Measurements from ENCODE around the gene NDST1. TPM values are rescaled to one million over a fixed set of nuclear protein-coding genes. Genes with fewer than 3 reads are reported as not detected.

The NDST1 gene
- total RNA-seq, 1 donor from 2014 or later: 228 TPM

- no peak for DNase-seq (ENCODE audit: low spot score)
- Mint-ChIP-seq H3K27ac (ENCODE audit: unreplicated experiment) (peak overlapping the region; percentile 84), H3K27me3 (ENCODE audit: low read depth) (no peaks in the 10 kb centered on the region), H3K9me3 (ENCODE audit: low read depth) (no peaks in the 10 kb centered on the region), H3K4me1 (ENCODE audit: low read depth) (peaks cover 43% of the 10 kb centered on the region), H3K4me3 (ENCODE audit: unreplicated experiment) (no peak overlapping the region), H3K36me3 (ENCODE audit: low read depth) (peaks cover 14% of the 10 kb centered on the region)
- no peak for TF ChIP-seq CTCF (IDR thresholded peaks at IDR 0.05)
Observed at GRCh38 chr5:150530423-150530822, 22.5 kb downstream of the NDST1 start.

GRCh38 chr5:150530951-150531588, 23.1 kb downstream of the NDST1 start:
- peak overlapping the region; percentile 45 for H3K27ac Mint-ChIP-seq (ENCODE audit: unreplicated experiment)
- no peak for DNase-seq (ENCODE audit: low spot score)
- no peak for TF ChIP-seq CTCF (IDR thresholded peaks at IDR 0.05)
- H3K4me1 Mint-ChIP-seq (ENCODE audit: low read depth): peaks cover 36% of the 10 kb centered on the region
- no peaks in the 10 kb centered on the region for H3K9me3 Mint-ChIP-seq (ENCODE audit: low read depth)
- no peaks in the 10 kb centered on the region for H3K27me3 Mint-ChIP-seq (ENCODE audit: low read depth)
- H3K36me3 Mint-ChIP-seq (ENCODE audit: low read depth): peaks cover 17% of the 10 kb centered on the region
- no peak overlapping the region for H3K4me3 Mint-ChIP-seq (ENCODE audit: unreplicated experiment)

GRCh38 chr5:150531686-150532085, 23.8 kb downstream of the NDST1 start:
- TF ChIP-seq CTCF (IDR thresholded peaks at IDR 0.05): no peak
- H3K27me3 Mint-ChIP-seq (ENCODE audit: low read depth): no peaks in the 10 kb centered on the region
- DNase-seq (ENCODE audit: low spot score): no peak
- H3K27ac Mint-ChIP-seq (ENCODE audit: unreplicated experiment): no peak overlapping the region
- H3K36me3 Mint-ChIP-seq (ENCODE audit: low read depth): peaks cover 15% of the 10 kb centered on the region
- H3K4me1 Mint-ChIP-seq (ENCODE audit: low read depth): peaks cover 30% of the 10 kb centered on the region
- H3K9me3 Mint-ChIP-seq (ENCODE audit: low read depth): no peaks in the 10 kb centered on the region
- no peak overlapping the region for H3K4me3 Mint-ChIP-seq (ENCODE audit: unreplicated experiment)

GRCh38 chr5:150532151-150532550, 24.2 kb downstream of the NDST1 start:
- H3K9me3 Mint-ChIP-seq (ENCODE audit: low read depth): no peaks in the 10 kb centered on the region

GRCh38 chr5:150532996-150533395, 25.1 kb downstream of the NDST1 start:
- Mint-ChIP-seq H3K36me3 (ENCODE audit: low read depth) (peaks cover 17% of the 10 kb centered on the region), H3K9me3 (ENCODE audit: low read depth) (no peaks in the 10 kb centered on the region), H3K4me3 (ENCODE audit: unreplicated experiment) (no peak overlapping the region), H3K27me3 (ENCODE audit: low read depth) (no peaks in the 10 kb centered on the region), H3K4me1 (ENCODE audit: low read depth) (peaks cover 26% of the 10 kb centered on the region), H3K27ac (ENCODE audit: unreplicated experiment) (no peak overlapping the region)
- TF ChIP-seq CTCF (IDR thresholded peaks at IDR 0.05): no peak
- no peak for DNase-seq (ENCODE audit: low spot score)

More at GRCh38 chr5:150532151-150532550, 24.2 kb downstream of the NDST1 start:
- Mint-ChIP-seq H3K27ac (ENCODE audit: unreplicated experiment) (no peak overlapping the region), H3K4me1 (ENCODE audit: low read depth) (peaks cover 26% of the 10 kb centered on the region), H3K27me3 (ENCODE audit: low read depth) (no peaks in the 10 kb centered on the region), H3K36me3 (ENCODE audit: low read depth) (peaks cover 15% of the 10 kb centered on the region), H3K4me3 (ENCODE audit: unreplicated experiment) (no peak overlapping the region)
- no peak for DNase-seq (ENCODE audit: low spot score)
- no peak for TF ChIP-seq CTCF (IDR thresholded peaks at IDR 0.05)

Measured in chondrocyte (in vitro differentiated cells).